Adrenal gland (tissue), 12 donors: ENCODE results near the gene TMEM161A. TPM values are rescaled to one million over a fixed set of nuclear protein-coding genes. Genes with fewer than 3 reads are reported as not detected.
"Not testable (repeated sequence)": the region's sequence is repeated elsewhere in the genome, so short reads cannot be mapped to it uniquely, and the experiment has no call there.

Source experiments
- DNase-seq, 7 donors: peaks; one replicate each; pipeline ENCODE4 v3.0.0-alpha.2; 2019 to 2020
- H3K27ac ChIP-seq, 5 donors: fragments of 200-600 bp; sonication (generic) in 4 of 5; 1 replicate in 3 of 5; 2 replicates in 2 of 5; pipeline versions ENCODE4 v1.5.1 to v1.8.0; 2016 to 2020; ENCODE audit warnings: mild to moderate bottlenecking in 1 of 5
- H3K27me3 ChIP-seq: fragments of 200-600 bp; 2 replicates; pipeline ENCODE4 v1.8.0; 2021
- H3K36me3 ChIP-seq, 2 donors: fragments of 200-600 bp; replicated peaks in 1 of 2; 1 replicate in 1 of 2; 2 replicates in 1 of 2; pipeline versions ENCODE4 v1.5.1 to v1.8.0; 2018 to 2022
- H3K4me1 ChIP-seq, 2 donors: fragments of 200-600 bp; replicated peaks in 1 of 2; 1 replicate in 1 of 2; 2 replicates in 1 of 2; pipeline versions ENCODE4 v1.5.1 to v1.8.0; 2018 to 2021
- H3K4me3 ChIP-seq, 4 donors: fragments of 200-600 bp; sonication (generic) in 3 of 4; one replicate each; pipeline ENCODE4 v1.5.1; 2016 to 2018
- H3K9me3 ChIP-seq, 3 donors: fragments of 200-600 bp; sonication (generic) in 1 of 3; replicated peaks in 1 of 3; 1 replicate in 2 of 3; 2 replicates in 1 of 3; pipeline versions ENCODE4 v1.5.1 to v1.8.0; 2016 to 2021
- CTCF ChIP-seq, 6 experiments: fragments of 450-650 bp in 4 of 6; fragments of 200-600 bp in 2 of 6; sonication (generic) in 1 of 6; IDR thresholded peaks; 1 replicate in 5 of 6; 2 replicates in 1 of 6; pipeline versions ENCODE4 v1.5.1 to v1.8.0; 2016 to 2021; ENCODE audit warnings: antibody characterized with exemption in 6 of 6, mild to moderate bottlenecking in 2 of 6, moderate library complexity in 1 of 6
- POLR2A ChIP-seq, 2 donors: fragments of 450-650 bp; IDR thresholded peaks; one replicate each; pipeline ENCODE4 v1.6.1; 2017; ENCODE audit warnings: antibody characterized with exemption in 2 of 2, mild to moderate bottlenecking in 2 of 2, moderate library complexity in 1 of 2
- WGBS, 4 donors: extraction: QIAGEN DNeasy Blood & Tissue Kit in 2 of 4; methylation state at CpG; one replicate each; pipeline versions ENCODE4 v1.1.5 to v1.1.7; 2013 to 2017; 5-methylcytosine and 5-hydroxymethylcytosine counted together
- intact Hi-C, 2 donors: fragments of 100-400 bp; cut with DNase I; formaldehyde crosslinking; loops; one replicate each; pipeline versions ENCODE4 v1.14.1 to v1.15.0; 2022 to 2023
- polyA plus RNA-seq, 3 donors: library from polyadenylated mRNA; stranded (reverse); fragments of 200-250 nt in 2 of 3; fragments of 350-450 nt in 1 of 3; fragmentation: Illumina TruSeq in 1 of 3; extraction: RNeasy Lipid Tissue Mini Kit (QIAGEN cat#74804) in 1 of 3; gene quantifications; one replicate each; pipeline ENCODE4 v1.2.3, GENCODE V29; 2013 to 2014
- total RNA-seq, 9 donors: library from RNA; depleted of rRNA in 4 of 9; stranded (reverse); fragments of >200 nt in 4 of 9; fragments of 120-200 nt in 1 of 9; fragmentation: NEBNext Ultra II Directional in 1 of 9; extraction: Animal tissue kit (Norgen Biotek cat#: 25700) in 1 of 9; gene quantifications; one replicate each; pipeline versions ENCODE4 v1.1.0 to v1.2.4, GENCODE V29; 2013 to 2023
- donor health status: healthy with polysubstance abuse.
- donor health status: Bipolar disorder and iron deficiency.
- donor health status: DM: yes; HTN: yes; CAD: no.
- donor health status: DM: no; HTN: no; CAD: no.
- donor health status: DM: no; HTN: no; CAD: no.
- donor health status: DM: yes; HTN: yes; CAD: no.

TMEM161A gene
- total and polyA plus RNA-seq, 12 donors = 5.5 to 83.8 (median 41.1) TPM

- H3K4me1 ChIP-seq = no peaks in the 10 kb centered on the region
- H3K27ac ChIP-seq = no peak overlapping the region
- no peak for DNase-seq
- intact Hi-C loops = no loop called here
- H3K36me3 ChIP-seq = no peaks in the 10 kb centered on the region
- WGBS, 4 donors = 81 to 93% (median 86%) methylated on average over 9 of the region's 9 CpGs
- H3K9me3 ChIP-seq = peaks cover 0 to 4% (median 0%) of the 10 kb centered on the region in 3 donors
- no peaks in the 10 kb centered on the region for H3K27me3 ChIP-seq
- TF ChIP-seq CTCF (IDR thresholded peaks at IDR 0.05) = no peak
- no peak overlapping the region for H3K4me3 ChIP-seq
These were observed 43.3 kb upstream of the TMEM161A start for GRCh38 chr19:19181488-19181998.

GRCh38 chr19:19179548-19180441, 41.5 kb upstream of the TMEM161A start:
- Histone ChIP-seq H3K4me3 (no peak overlapping the region), H3K4me1 (no peaks in the 10 kb centered on the region), H3K27ac (no peak overlapping the region), H3K27me3 (no peaks in the 10 kb centered on the region), H3K36me3 (no peaks in the 10 kb centered on the region), H3K9me3 (peaks cover 0 to 4% (median 0%) of the 10 kb centered on the region in 3 donors)
- no peak for DNase-seq
- no peak for TF ChIP-seq CTCF (IDR thresholded peaks at IDR 0.05)
- TF ChIP-seq POLR2A (IDR thresholded peaks at IDR 0.05) = no peak
- 91 to 94% (median 91%) methylated on average over 9 to 17 of the region's 17 CpGs for WGBS, 4 donors
- intact Hi-C loops = no loop called here

GRCh38 chr19:19176950-19177349, 38.7 kb upstream of the TMEM161A start:
- Histone ChIP-seq H3K27ac (no peak overlapping the region), H3K4me1 (no peaks in the 10 kb centered on the region), H3K27me3 (no peaks in the 10 kb centered on the region), H3K9me3 (peaks cover 0 to 4% (median 0%) of the 10 kb centered on the region in 3 donors), H3K36me3 (no peaks in the 10 kb centered on the region), H3K4me3 (no peak overlapping the region)
- TF ChIP-seq POLR2A (IDR thresholded peaks at IDR 0.05) = no peak
- no peak for DNase-seq
- 83 to 92% (median 88%) methylated on average over 5 to 8 of the region's 8 CpGs for WGBS, 4 donors
- intact Hi-C loops = no loop called here

GRCh38 chr19:19173243-19173642, 35.0 kb upstream of the TMEM161A start:
- DNase-seq, H3K36me3 ChIP-seq, H3K9me3 ChIP-seq, H3K27ac ChIP-seq, H3K4me3 ChIP-seq, intact Hi-C loops, H3K27me3 ChIP-seq: not testable (repeated sequence)
- H3K4me1 ChIP-seq = peaks cover 3 to 10% of the 10 kb centered on the region in 2 donors
- 83 to 93% (median 84%) methylated on average over 5 of the region's 5 CpGs for WGBS, 4 donors

- no peak for DNase-seq
- 55 to 90% (median 70%) methylated on average over 5 to 8 of the region's 8 CpGs for WGBS, 4 donors
- no peaks in the 10 kb centered on the region for H3K9me3 ChIP-seq
- H3K4me3 ChIP-seq = no peak overlapping the region
- TF ChIP-seq CTCF (IDR thresholded peaks at IDR 0.05) = no peak
- TF ChIP-seq POLR2A (IDR thresholded peaks at IDR 0.05) = no peak
- intact Hi-C loops = no loop called here
- peaks cover 3 to 10% of the 10 kb centered on the region in 2 donors for H3K4me1 ChIP-seq
- H3K27ac ChIP-seq = no peak overlapping the region
- no peaks in the 10 kb centered on the region for H3K27me3 ChIP-seq
- H3K36me3 ChIP-seq = no peaks in the 10 kb centered on the region
These were observed 33.7 kb upstream of the TMEM161A start for GRCh38 chr19:19171821-19172532.
